ENCODE results near the gene ST3GAL3.

DNA sequence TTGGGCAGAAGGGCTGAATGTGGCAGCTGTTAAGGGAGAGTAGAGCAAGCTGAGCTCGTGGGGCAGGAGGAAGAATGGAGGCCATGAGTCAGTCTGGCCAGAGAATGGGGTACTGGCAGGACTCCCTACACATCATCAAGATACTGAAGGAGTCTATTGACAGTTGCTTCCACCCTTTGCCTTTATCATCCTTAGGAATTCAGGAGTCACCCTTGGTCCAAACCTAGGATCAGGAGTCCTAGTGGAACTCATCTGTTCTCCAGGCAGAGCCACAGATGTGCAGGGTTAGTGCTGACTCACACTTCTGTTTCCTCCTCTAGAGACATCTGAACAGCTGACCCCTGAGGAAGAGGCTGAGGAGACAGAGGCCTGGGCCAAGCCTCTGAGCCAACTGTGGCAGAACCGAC lies 18.7 kb upstream of the ST3GAL3 start:
- TF ChIP-seq, protein P1, sequence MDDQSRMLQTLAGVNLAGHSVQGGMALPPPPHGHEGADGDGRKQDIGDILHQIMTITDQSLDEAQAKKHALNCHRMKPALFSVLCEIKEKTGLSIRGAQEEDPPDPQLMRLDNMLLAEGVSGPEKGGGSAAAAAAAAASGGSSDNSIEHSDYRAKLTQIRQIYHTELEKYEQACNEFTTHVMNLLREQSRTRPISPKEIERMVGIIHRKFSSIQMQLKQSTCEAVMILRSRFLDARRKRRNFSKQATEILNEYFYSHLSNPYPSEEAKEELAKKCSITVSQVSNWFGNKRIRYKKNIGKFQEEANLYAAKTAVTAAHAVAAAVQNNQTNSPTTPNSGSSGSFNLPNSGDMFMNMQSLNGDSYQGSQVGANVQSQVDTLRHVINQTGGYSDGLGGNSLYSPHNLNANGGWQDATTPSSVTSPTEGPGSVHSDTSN (IDR thresholded peaks at IDR 0.05), result no peak
- TF ChIP-seq, protein P2, sequence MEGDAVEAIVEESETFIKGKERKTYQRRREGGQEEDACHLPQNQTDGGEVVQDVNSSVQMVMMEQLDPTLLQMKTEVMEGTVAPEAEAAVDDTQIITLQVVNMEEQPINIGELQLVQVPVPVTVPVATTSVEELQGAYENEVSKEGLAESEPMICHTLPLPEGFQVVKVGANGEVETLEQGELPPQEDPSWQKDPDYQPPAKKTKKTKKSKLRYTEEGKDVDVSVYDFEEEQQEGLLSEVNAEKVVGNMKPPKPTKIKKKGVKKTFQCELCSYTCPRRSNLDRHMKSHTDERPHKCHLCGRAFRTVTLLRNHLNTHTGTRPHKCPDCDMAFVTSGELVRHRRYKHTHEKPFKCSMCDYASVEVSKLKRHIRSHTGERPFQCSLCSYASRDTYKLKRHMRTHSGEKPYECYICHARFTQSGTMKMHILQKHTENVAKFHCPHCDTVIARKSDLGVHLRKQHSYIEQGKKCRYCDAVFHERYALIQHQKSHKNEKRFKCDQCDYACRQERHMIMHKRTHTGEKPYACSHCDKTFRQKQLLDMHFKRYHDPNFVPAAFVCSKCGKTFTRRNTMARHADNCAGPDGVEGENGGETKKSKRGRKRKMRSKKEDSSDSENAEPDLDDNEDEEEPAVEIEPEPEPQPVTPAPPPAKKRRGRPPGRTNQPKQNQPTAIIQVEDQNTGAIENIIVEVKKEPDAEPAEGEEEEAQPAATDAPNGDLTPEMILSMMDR (IDR thresholded peaks at IDR 0.05), result no peak
- TF ChIP-seq CBX8 (IDR thresholded peaks at IDR 0.05) (no peak), TFCP2L1 (CRISPR knock-in tag; IDR thresholded peaks at IDR 0.05) (no peak)
